GM12878 (cell line): ENCODE data around the gene AURKAIP1. TPM values are rescaled to one million over a fixed set of nuclear protein-coding genes. Genes with fewer than 3 reads are reported as not detected.

Experiments used
- ATAC-seq: fragments of 200-7000 bp; cut with Tn5 transposase; 3 replicates; pipeline ENCODE4 v1.9.1; 2020; ENCODE audit warnings: mild to moderate bottlenecking, moderate library complexity
- BruUV-seq: library from RNA; stranded (reverse); fragments of 400-500 nt; replicated peaks from 2 replicates; lab custom pipeline; 2021; lab: Mats Ljungman, UMichigan
- CTCF ChIA-PET: fragments of 300-600 bp; sonication (Branson Sonifier 250); formaldehyde crosslinking; extraction: SDS; loops from one replicate; lab custom pipeline; 2021; ENCODE audit warnings: inconsistent platforms; lab: Yijun Ruan, JAX
- POLR2A ChIA-PET: fragments of 350-600 bp; formaldehyde crosslinking; extraction: SDS; loops from one replicate; lab custom pipeline; 2021; ENCODE audit warnings: inconsistent platforms; lab: Charles Lee
- RAD21 ChIA-PET: fragments of 300-600 bp; sonication (Branson Sonifier 250); formaldehyde crosslinking; loops from one replicate; lab custom pipeline; 2023; ENCODE audit warnings: antibody characterized with exemption; ENCODE audit not compliant: unreplicated experiment; lab: Charles Lee
- SMC1A ChIA-PET: fragments of 300-600 bp; sonication (Branson Sonifier 250); formaldehyde crosslinking; loops from one replicate; lab custom pipeline; 2023; ENCODE audit not compliant: unreplicated experiment, uncharacterized antibody; lab: Charles Lee
- DNase-seq: peaks from one replicate; pipeline ENCODE4 v3.0.0-alpha.2; 2011; ENCODE audit warnings: low read depth, low spot score
- FAIRE-seq: peaks from 3 replicates; lab custom pipeline; 2011; peaks lifted over from hg19 to GRCh38; lab: Jason Lieb, UNC
- H2AFZ ChIP-seq: 2 replicates; pipeline ENCODE4 v1.6.0; 2011; ENCODE audit warnings: low read depth, low read length, control low read depth; ENCODE audit not compliant: control insufficient read depth
- H3K27ac ChIP-seq: 2 replicates; pipeline ENCODE4 v1.5.1; 2011; ENCODE audit warnings: control low read depth; ENCODE audit not compliant: control insufficient read depth, insufficient read depth
- H3K27me3 ChIP-seq, 2 experiments: replicated peaks in 1 of 2; 2 replicates each; pipeline versions ENCODE4 v1.6.0 to v1.6.1; 2011; ENCODE audit warnings: low read length in 1 of 2; ENCODE audit not compliant: control insufficient read depth in 2 of 2, insufficient read depth in 2 of 2
- H3K36me3 ChIP-seq, 2 experiments: 2 replicates each; pipeline ENCODE4 v1.5.1; 2011; ENCODE audit warnings: low read length in 1 of 2; ENCODE audit not compliant: control insufficient read depth in 2 of 2, insufficient read depth in 2 of 2
- H3K4me1 ChIP-seq: 2 replicates; pipeline ENCODE4 v1.6.1; 2011; ENCODE audit warnings: mild to moderate bottlenecking, low read length, moderate library complexity, mixed read lengths; ENCODE audit not compliant: control insufficient read depth, insufficient read depth
- H3K4me2 ChIP-seq: 2 replicates; pipeline ENCODE4 v1.6.0; 2011; ENCODE audit warnings: control low read depth; ENCODE audit not compliant: control insufficient read depth, insufficient read depth
- H3K4me3 ChIP-seq: fragments of 200-600 bp; sonication (generic); 2 replicates; pipeline ENCODE4 v1.5.1; 2016
- H3K79me2 ChIP-seq: 2 replicates; pipeline ENCODE4 v1.6.0; 2011; ENCODE audit warnings: low read length; ENCODE audit not compliant: control insufficient read depth, insufficient read depth
- H3K9ac ChIP-seq: 2 replicates; pipeline ENCODE4 v1.8.0; 2011; ENCODE audit warnings: low read length, control low read depth, mixed read lengths; ENCODE audit not compliant: control insufficient read depth, insufficient read depth
- H3K9me3 ChIP-seq: replicated peaks from 3 replicates; pipeline ENCODE4 v1.5.1; 2011; ENCODE audit warnings: mild to moderate bottlenecking, low read length; ENCODE audit not compliant: control insufficient read depth, insufficient read depth
- H4K20me1 ChIP-seq: 2 replicates; pipeline ENCODE4 v1.6.0; 2011; ENCODE audit not compliant: control insufficient read depth, insufficient read depth
- CTCF ChIP-seq, 3 experiments: IDR thresholded peaks in 2 of 3; conservative IDR thresholded peaks in 1 of 3; 2 replicates each; pipeline ENCODE4 v1.5.1; 2011; ENCODE audit warnings: low read depth in 3 of 3, low read length in 3 of 3, mild to moderate bottlenecking in 3 of 3, control low read depth in 2 of 3, moderate library complexity in 2 of 3, inconsistent platforms in 1 of 3, mixed read lengths in 1 of 3; ENCODE audit not compliant: control insufficient read depth in 2 of 3, insufficient read depth in 1 of 3; ENCODE audit errors: extremely low read depth in 1 of 3
- USF1 ChIP-seq: IDR thresholded peaks from 2 replicates; pipeline ENCODE4 v1.6.1; 2011; ENCODE audit warnings: borderline replicate concordance, low read depth, mild to moderate bottlenecking, moderate library complexity, mixed read lengths, low read length; ENCODE audit not compliant: insufficient read depth; ENCODE audit errors: extremely low read length
- YY1 ChIP-seq: IDR thresholded peaks from 2 replicates; pipeline ENCODE4 v1.6.1; 2011; ENCODE audit warnings: low read depth, mild to moderate bottlenecking, low read length
- WGBS: methylation state at CpG from one replicate; pipeline ENCODE4 v1.1.6; 2016; ENCODE audit warnings: low lambda C conversion rate; ENCODE audit not compliant: insufficient replicate concordance, insufficient coverage; ENCODE audit errors: missing lambda C conversion rate; 5-methylcytosine and 5-hydroxymethylcytosine counted together
- in situ Hi-C: fragments of 300-500 bp; cut with MboI; formaldehyde crosslinking; loops from 9 replicates; pipeline ENCODE4 v1.14.3; 2018; ENCODE audit warnings: mixed read lengths
- intact Hi-C: fragments of 100-400 bp; cut with micrococcal nuclease; formaldehyde crosslinking; loops from one replicate; pipeline ENCODE4 v1.14.2; 2022; ENCODE audit not compliant: unreplicated experiment
- polyA plus RNA-seq, 11 experiments: library from polyadenylated mRNA; depleted of rRNA in 4 of 11; unstranded in 6 of 11; stranded (reverse) in 5 of 11; fragments of >200 nt; fragmentation: Nextera tagmentation in 4 of 11; fragmentation: Illumina TruSeq in 1 of 11; extraction: Ambion mirVana in 4 of 11; extraction: Trizol in 1 of 11; gene quantifications; 1 replicate in 1 of 11; 2 replicates in 10 of 11; pipeline versions ENCODE4 v1.2.1 to v1.2.3, GENCODE V29; 2011 to 2016; ENCODE audit warnings: inconsistent platforms in 2 of 11, missing spikeins in 2 of 11, low read depth in 1 of 11
- total RNA-seq, 4 experiments: library from RNA; depleted of rRNA in 3 of 4; stranded (reverse); fragments of >200 nt in 3 of 4; fragmentation: Illumina TruSeq in 1 of 4; extraction: Trizol in 1 of 4; gene quantifications; 2 replicates each; pipeline versions ENCODE4 v1.2.1 to v1.2.3, GENCODE V29; 2013 to 2021

Gene AURKAIP1
- total and polyA plus RNA-seq, 10 of the 15 experiments (the other 5 are each of a cell fraction or from before 2014, with no cell fraction given) = 6.5 to 366 (median 120) TPM

- Histone ChIP-seq H3K27me3 (no peaks in the 10 kb centered on the region), H3K4me3 (no peak overlapping the region), H3K9me3 (no peaks in the 10 kb centered on the region), H4K20me1 (no peaks in the 10 kb centered on the region), H3K9ac (no peak overlapping the region), H3K27ac (no peak overlapping the region), H3K79me2 (no peaks in the 10 kb centered on the region; the same call in none of the 2 replicates), H2AFZ (no peak overlapping the region), H3K4me2 (no peak overlapping the region), H3K36me3 (peaks cover 0 to 5% of the 10 kb centered on the region in 2 experiments), H3K4me1 (no peaks in the 10 kb centered on the region)
- ChIA-PET POLR2A (no interaction called here), CTCF (no interaction called here), SMC1A (no interaction called here), RAD21 (no interaction called here)
- BruUV-seq = no TSS peak
- no peak for ATAC-seq
- FAIRE-seq = no peak
- no peak for DNase-seq
- in situ Hi-C loops (no loop called here), intact Hi-C loops (no loop called here)
- TF ChIP-seq USF1 = no peak
- no peak for TF ChIP-seq YY1
- no peak for TF ChIP-seq CTCF (IDR thresholded peaks at IDR 0.05 in 2 of 3, conservative IDR thresholded peaks at IDR 0.05 in 1 of 3; ENCODE audit: control insufficient read depth in 2 of 3, extremely low read depth in 1 of 3, insufficient read depth in 1 of 3, low read depth in 3 of 3, low read length in 3 of 3)
- 96% methylated on average over 28 of the region's 28 CpGs for WGBS
Observed at GRCh38 chr1:1342061-1342562, 32.9 kb downstream of the AURKAIP1 start.
